ENCODE data around the gene STIMATE. TPM values are rescaled to one million over a fixed set of nuclear protein-coding genes. Genes with fewer than 3 reads are reported as not detected.

STIMATE gene
- total RNA-seq, 1 donor from 2014 or later, result 10.2 TPM

DNA sequence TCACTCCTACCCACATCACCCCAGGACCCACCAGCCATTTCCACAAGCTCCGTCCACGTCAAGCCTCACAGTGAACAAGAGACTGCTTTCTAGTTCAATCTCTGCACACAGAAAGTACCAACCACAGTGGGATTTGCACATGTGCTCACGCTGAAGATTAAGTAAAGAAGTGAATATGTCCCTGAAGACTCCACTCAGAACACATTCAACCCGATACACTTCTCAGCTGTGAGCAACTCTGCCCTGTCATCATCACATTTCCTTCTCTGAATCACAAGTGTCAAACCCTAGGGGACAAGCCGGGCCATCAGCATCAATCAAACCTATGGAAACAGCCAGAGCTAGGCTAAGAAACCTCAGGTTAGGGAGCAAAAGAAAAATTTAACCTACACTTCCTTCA is 1.9 kb downstream of the STIMATE start:
- Histone ChIP-seq H2AFZ (replicated peaks) (no peak overlapping the region), H3F3A (ENCODE audit: low read depth) (peaks cover 8% of the 10 kb centered on the region), H4K20me1 (ENCODE audit: low read depth) (peaks cover 12% of the 10 kb centered on the region), H3K79me2 (ENCODE audit: low read depth) (peaks cover 27% of the 10 kb centered on the region), H3K4me1 (peaks cover 6% of the 10 kb centered on the region), H3K4me2 (no peak overlapping the region), H3K36me3 (no peaks in the 10 kb centered on the region), H3K9ac (no peak overlapping the region), H3K27ac (no peak overlapping the region), H3K4me3 (no peak overlapping the region), H3K9me3 (ENCODE audit: low read depth) (no peaks in the 10 kb centered on the region), H3K27me3 (no peaks in the 10 kb centered on the region)
- H3K27ac Mint-ChIP-seq, result no peak overlapping the region
- H3K36me3 Mint-ChIP-seq, result peaks cover 3% of the 10 kb centered on the region
- H3K27me3 Mint-ChIP-seq (ENCODE audit: insufficient read depth, low read depth), result peaks cover 3% of the 10 kb centered on the region
- peak overlapping the region; percentile 95 for H3K4me3 Mint-ChIP-seq
- DNase-seq (ENCODE audit: low spot score), result no peak
- TF ChIP-seq CTCF (IDR thresholded peaks at IDR 0.05), result no peak
- no peak for TF ChIP-seq EZH2phosphoT487 (IDR thresholded peaks at IDR 0.05)
- TF ChIP-seq EZH2 (IDR thresholded peaks at IDR 0.05), result no peak
- H3K9me3 Mint-ChIP-seq, result no peaks in the 10 kb centered on the region
- peaks cover 13% of the 10 kb centered on the region for H3K4me1 Mint-ChIP-seq

- Histone ChIP-seq H3K36me3 (no peaks in the 10 kb centered on the region), H4K20me1 (ENCODE audit: low read depth) (peaks cover 12% of the 10 kb centered on the region), H3K27ac (no peak overlapping the region)
These were observed 2.6 kb downstream of the STIMATE start for GRCh38 chr3:52894756-52895155.

GRCh38 chr3:52893723-52894122 is 3.6 kb downstream of the STIMATE start:
- peaks cover 30% of the 10 kb centered on the region for H3K79me2 ChIP-seq (ENCODE audit: low read depth)
- Mint-ChIP-seq H3K36me3 (peaks cover 3% of the 10 kb centered on the region), H3K27me3 (ENCODE audit: insufficient read depth, low read depth) (peaks cover 5% of the 10 kb centered on the region), H3K9me3 (no peaks in the 10 kb centered on the region), H3K27ac (no peak overlapping the region), H3K4me1 (peaks cover 13% of the 10 kb centered on the region), H3K4me3 (no peak overlapping the region)
- no peak overlapping the region for H3K4me2 ChIP-seq
- no peaks in the 10 kb centered on the region for H3K9me3 ChIP-seq (ENCODE audit: low read depth)
- H3K27ac ChIP-seq, result no peak overlapping the region
- H3K36me3 ChIP-seq, result no peaks in the 10 kb centered on the region
- no peaks in the 10 kb centered on the region for H3K27me3 ChIP-seq
- no peak for DNase-seq (ENCODE audit: low spot score)
- no peak for TF ChIP-seq CTCF (IDR thresholded peaks at IDR 0.05)
- no peak for TF ChIP-seq EZH2 (IDR thresholded peaks at IDR 0.05)
- no peak for TF ChIP-seq EZH2phosphoT487 (IDR thresholded peaks at IDR 0.05)
- no peak overlapping the region for H2AFZ ChIP-seq (replicated peaks)
- peaks cover 14% of the 10 kb centered on the region for H4K20me1 ChIP-seq (ENCODE audit: low read depth)
- peaks cover 6% of the 10 kb centered on the region for H3K4me1 ChIP-seq
- H3K4me3 ChIP-seq, result no peak overlapping the region
- H3K9ac ChIP-seq, result no peak overlapping the region
- peaks cover 8% of the 10 kb centered on the region for H3F3A ChIP-seq (ENCODE audit: low read depth)

More at GRCh38 chr3:52894756-52895155, 2.6 kb downstream of the STIMATE start:
- H3K27me3 ChIP-seq, result no peaks in the 10 kb centered on the region
- H3K4me1 Mint-ChIP-seq, result peaks cover 13% of the 10 kb centered on the region
- H3K9me3 ChIP-seq (ENCODE audit: low read depth), result no peaks in the 10 kb centered on the region
- peaks cover 30% of the 10 kb centered on the region for H3K79me2 ChIP-seq (ENCODE audit: low read depth)
- H3K4me3 ChIP-seq, result no peak overlapping the region
- peaks cover 8% of the 10 kb centered on the region for H3F3A ChIP-seq (ENCODE audit: low read depth)
- H3K4me1 ChIP-seq, result peaks cover 6% of the 10 kb centered on the region
- H3K4me2 ChIP-seq, result no peak overlapping the region
- no peak overlapping the region for H3K9ac ChIP-seq
- DNase-seq (ENCODE audit: low spot score), result no peak
- peaks cover 3% of the 10 kb centered on the region for H3K36me3 Mint-ChIP-seq
- no peak overlapping the region for H3K4me3 Mint-ChIP-seq
- TF ChIP-seq EZH2 (IDR thresholded peaks at IDR 0.05) (no peak), EZH2phosphoT487 (IDR thresholded peaks at IDR 0.05) (no peak), CTCF (IDR thresholded peaks at IDR 0.05) (no peak)
- H3K27me3 Mint-ChIP-seq (ENCODE audit: insufficient read depth, low read depth), result peaks cover 5% of the 10 kb centered on the region
- no peak overlapping the region for H2AFZ ChIP-seq (replicated peaks)
- no peaks in the 10 kb centered on the region for H3K9me3 Mint-ChIP-seq
- H3K27ac Mint-ChIP-seq, result no peak overlapping the region

Measured in neural progenitor cell (in vitro differentiated cells).